GM23338 (cell line): ENCODE data around the gene GNG7. TPM values are rescaled to one million over a fixed set of nuclear protein-coding genes. Genes with fewer than 3 reads are reported as not detected.

Experiments used
- ATAC-seq: fragments of 200-7000 bp; cut with Tn5 transposase; 3 replicates; pipeline ENCODE4 v1.9.1; 2020
- DNase-seq: peaks from one replicate; pipeline ENCODE4 v3.0.0-alpha.2; 2015; ENCODE audit warnings: low spot score
- H2AFZ ChIP-seq: fragments of 200-600 bp; sonication (generic); 2 replicates; pipeline ENCODE4 v1.8.0; 2016; ENCODE audit warnings: antibody characterized with exemption, mild to moderate bottlenecking, moderate library complexity
- H3F3A ChIP-seq: fragments of 200-600 bp; sonication (generic); replicated peaks from 2 replicates; pipeline ENCODE4 v1.8.0; 2017; ENCODE audit warnings: antibody characterized with exemption, mixed run types, low read depth
- H3K27ac ChIP-seq: fragments of 200-600 bp; sonication (generic); 2 replicates; pipeline ENCODE4 v1.6.1; 2016; ENCODE audit warnings: low read depth
- H3K27me3 ChIP-seq: fragments of 200-600 bp; sonication (generic); 2 replicates; pipeline ENCODE4 v1.8.0; 2016; ENCODE audit warnings: mild to moderate bottlenecking, mixed run types, moderate library complexity; ENCODE audit not compliant: insufficient read depth
- H3K36me3 ChIP-seq: fragments of 200-600 bp; sonication (generic); 2 replicates; pipeline ENCODE4 v1.8.0; 2016; ENCODE audit warnings: mild to moderate bottlenecking; ENCODE audit not compliant: insufficient read depth
- H3K4me1 ChIP-seq: fragments of 200-600 bp; sonication (generic); 2 replicates; pipeline ENCODE4 v1.8.0; 2016; ENCODE audit warnings: mild to moderate bottlenecking, moderate library complexity; ENCODE audit not compliant: insufficient read depth
- H3K4me2 ChIP-seq: fragments of 200-600 bp; sonication (generic); 2 replicates; pipeline ENCODE4 v1.7.1; 2017; ENCODE audit warnings: mixed run types
- H3K4me3 ChIP-seq: fragments of 200-600 bp; sonication (generic); 2 replicates; pipeline ENCODE4 v1.6.1; 2016; ENCODE audit warnings: mixed run types
- H3K79me2 ChIP-seq: fragments of 200-600 bp; sonication (generic); replicated peaks from 2 replicates; pipeline ENCODE4 v1.8.0; 2017; ENCODE audit warnings: mild to moderate bottlenecking; ENCODE audit not compliant: insufficient read depth
- H3K9me2 ChIP-seq: fragments of 200-600 bp; sonication (generic); 2 replicates; pipeline ENCODE4 v1.8.0; 2017; ENCODE audit not compliant: insufficient read depth
- H4K20me1 ChIP-seq: fragments of 200-600 bp; sonication (generic); replicated peaks from 2 replicates; pipeline ENCODE4 v1.8.0; 2017; ENCODE audit warnings: mild to moderate bottlenecking; ENCODE audit not compliant: insufficient read depth
- H3K27ac Mint-ChIP-seq: 2 replicates; pipeline ENCODE4 v1.8.0; 2020; ENCODE audit warnings: inconsistent platforms, mild to moderate bottlenecking, moderate library complexity, mixed read lengths
- H3K27me3 Mint-ChIP-seq: 3 replicates; pipeline ENCODE4 v1.8.0; 2022; ENCODE audit warnings: low read depth, mild to moderate bottlenecking, moderate library complexity, mixed read lengths, inconsistent platforms; ENCODE audit not compliant: insufficient read depth, poor library complexity
- H3K36me3 Mint-ChIP-seq: 3 replicates; pipeline ENCODE4 v1.8.0; 2021; ENCODE audit warnings: low read depth, mild to moderate bottlenecking, inconsistent platforms, moderate library complexity, mixed read lengths
- H3K4me1 Mint-ChIP-seq: 3 replicates; pipeline ENCODE4 v1.8.0; 2020; ENCODE audit warnings: mild to moderate bottlenecking, inconsistent platforms, mixed read lengths
- H3K4me3 Mint-ChIP-seq: 3 replicates; pipeline ENCODE4 v1.8.0; 2021; ENCODE audit warnings: moderate library complexity, mild to moderate bottlenecking, inconsistent platforms, mixed read lengths
- H3K9me3 Mint-ChIP-seq: 3 replicates; pipeline ENCODE4 v1.8.0; 2020; ENCODE audit warnings: moderate library complexity, mild to moderate bottlenecking, inconsistent platforms, mixed read lengths
- CREB1 ChIP-seq: fragments of 250-450 bp; sonication (Bioruptor Pico); IDR thresholded peaks from 2 replicates; pipeline ENCODE4 v1.5.0; 2020; ENCODE audit warnings: low read depth, mild to moderate bottlenecking, moderate library complexity
- EZH2 ChIP-seq: fragments of 200-600 bp; sonication (generic); IDR thresholded peaks from one replicate; pipeline ENCODE4 v1.8.0; 2017; ENCODE audit warnings: antibody characterized with exemption, mild to moderate bottlenecking, low read depth; ENCODE audit not compliant: unreplicated experiment
- EZH2phosphoT487 ChIP-seq: fragments of 200-600 bp; sonication (generic); IDR thresholded peaks from one replicate; pipeline ENCODE4 v1.8.1; 2018; ENCODE audit warnings: antibody characterized with exemption; ENCODE audit not compliant: unreplicated experiment
- JUNB ChIP-seq: IDR thresholded peaks from one replicate; pipeline ENCODE4 v1.6.1; 2016; ENCODE audit warnings: antibody characterized with exemption; ENCODE audit not compliant: unreplicated experiment
- NANOG ChIP-seq: IDR thresholded peaks from 2 replicates; pipeline ENCODE4 v1.6.1; 2016; ENCODE audit warnings: antibody characterized with exemption, borderline replicate concordance
- POLR2AphosphoS5 ChIP-seq: IDR thresholded peaks from 2 replicates; pipeline ENCODE4 v1.6.1; 2016; ENCODE audit warnings: antibody characterized with exemption, low read depth
- STAT1 ChIP-seq: IDR thresholded peaks from one replicate; pipeline ENCODE4 v1.6.1; 2016; ENCODE audit warnings: antibody characterized with exemption; ENCODE audit not compliant: unreplicated experiment
- ZNF114 ChIP-seq: fragments of 250-450 bp; sonication (Bioruptor Pico); IDR thresholded peaks from 2 replicates; pipeline ENCODE4 v1.5.0; 2020; ENCODE audit warnings: mild to moderate bottlenecking, moderate library complexity
- ZNF331 ChIP-seq: fragments of 250-450 bp; sonication (Bioruptor Pico); IDR thresholded peaks from 2 replicates; pipeline ENCODE4 v1.5.0; 2020; ENCODE audit warnings: low read depth, mild to moderate bottlenecking, moderate library complexity
- polyA plus RNA-seq: library from polyadenylated mRNA; unstranded; fragments of >200 nt; fragmentation: Nextera tagmentation; extraction: Ambion mirVana; gene quantifications from 2 replicates; pipeline ENCODE4 v1.2.1, GENCODE V29; 2016
- total RNA-seq: library from RNA; depleted of rRNA; stranded (reverse); fragments of >200 nt; shearing (Covaris generic); gene quantifications from 2 replicates; pipeline ENCODE4 v1.2.3, GENCODE V29; 2014
- TF ChIP-seq, protein P1 (sequence below), 2 experiments: fragments of 200-600 bp in 1 of 2; sonication (generic) in 1 of 2; conservative IDR thresholded peaks; 2 replicates each; pipeline versions ENCODE4 v1.5.1 to v1.6.1; 2016 to 2017; ENCODE audit warnings: antibody characterized with exemption in 2 of 2, low read depth in 2 of 2, mild to moderate bottlenecking in 2 of 2, moderate library complexity in 1 of 2
- TF ChIP-seq, protein P2 (sequence below): IDR thresholded peaks from 2 replicates; pipeline ENCODE4 v1.6.1; 2016; ENCODE audit warnings: antibody characterized with exemption
- TF ChIP-seq, protein P3 (sequence below): fragments of 250-450 bp; sonication (Bioruptor Pico); IDR thresholded peaks from 2 replicates; pipeline ENCODE4 v1.5.0; 2020; ENCODE audit warnings: mild to moderate bottlenecking, moderate library complexity
- TF ChIP-seq, protein P4 (sequence below): IDR thresholded peaks from one replicate; pipeline ENCODE4 v1.6.1; 2018; ENCODE audit warnings: antibody characterized with exemption; ENCODE audit not compliant: unreplicated experiment

Gene GNG7
- total and polyA plus RNA-seq, 2 experiments from 2014 or later, result 5.1 to 5.4 TPM

DNA sequence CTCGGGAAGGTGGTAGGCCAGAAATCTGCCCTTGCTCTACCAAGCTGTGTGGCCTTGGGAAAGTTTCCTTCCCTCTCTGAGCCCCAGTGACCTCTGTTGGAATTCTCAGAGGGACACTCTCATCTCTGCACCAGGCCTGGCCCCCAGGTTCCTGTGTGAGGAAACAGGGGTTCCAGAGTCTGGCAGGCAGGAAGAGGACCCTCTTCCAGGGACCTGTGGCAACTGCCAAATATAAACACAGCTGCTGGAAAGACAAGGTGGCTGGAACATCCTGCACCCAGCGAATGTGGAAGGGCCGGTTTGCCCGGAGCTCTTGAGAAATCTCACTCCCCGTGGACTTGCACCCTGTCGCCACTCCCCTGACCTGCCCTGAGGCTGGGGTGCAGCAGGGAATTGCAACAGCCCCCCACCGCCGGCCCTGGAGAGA, 173.8 kb downstream of the GNG7 start:
- Mint-ChIP-seq H3K4me1 (peaks cover 13% of the 10 kb centered on the region), H3K27me3 (peaks cover 3% of the 10 kb centered on the region), H3K9me3 (peaks cover 4% of the 10 kb centered on the region; the same call in 1 of the 3 replicates), H3K36me3 (0 out of 3 replicates have a peak, but pooled peaks cover 3% of the 10 kb centered on the region), H3K4me3 (no peak overlapping the region), H3K27ac (no peak overlapping the region)
- Histone ChIP-seq H3K4me3 (no peak overlapping the region), H2AFZ (no peak overlapping the region), H3K4me1 (peaks cover 12% of the 10 kb centered on the region; the same call in 1 of the 2 replicates), H3K27ac (no peak overlapping the region), H3F3A (peaks cover 16% of the 10 kb centered on the region), H3K27me3 (no peaks in the 10 kb centered on the region), H3K4me2 (no peak overlapping the region), H3K36me3 (0 out of 2 replicates have a peak, but pooled peaks cover 4% of the 10 kb centered on the region), H4K20me1 (no peaks in the 10 kb centered on the region), H3K9me2 (no peaks in the 10 kb centered on the region), H3K79me2 (no peaks in the 10 kb centered on the region)
- no peak for DNase-seq
- no peak for TF ChIP-seq CREB1 (CRISPR knock-in tag)
- no peak for TF ChIP-seq JUNB
- TF ChIP-seq, protein P1, sequence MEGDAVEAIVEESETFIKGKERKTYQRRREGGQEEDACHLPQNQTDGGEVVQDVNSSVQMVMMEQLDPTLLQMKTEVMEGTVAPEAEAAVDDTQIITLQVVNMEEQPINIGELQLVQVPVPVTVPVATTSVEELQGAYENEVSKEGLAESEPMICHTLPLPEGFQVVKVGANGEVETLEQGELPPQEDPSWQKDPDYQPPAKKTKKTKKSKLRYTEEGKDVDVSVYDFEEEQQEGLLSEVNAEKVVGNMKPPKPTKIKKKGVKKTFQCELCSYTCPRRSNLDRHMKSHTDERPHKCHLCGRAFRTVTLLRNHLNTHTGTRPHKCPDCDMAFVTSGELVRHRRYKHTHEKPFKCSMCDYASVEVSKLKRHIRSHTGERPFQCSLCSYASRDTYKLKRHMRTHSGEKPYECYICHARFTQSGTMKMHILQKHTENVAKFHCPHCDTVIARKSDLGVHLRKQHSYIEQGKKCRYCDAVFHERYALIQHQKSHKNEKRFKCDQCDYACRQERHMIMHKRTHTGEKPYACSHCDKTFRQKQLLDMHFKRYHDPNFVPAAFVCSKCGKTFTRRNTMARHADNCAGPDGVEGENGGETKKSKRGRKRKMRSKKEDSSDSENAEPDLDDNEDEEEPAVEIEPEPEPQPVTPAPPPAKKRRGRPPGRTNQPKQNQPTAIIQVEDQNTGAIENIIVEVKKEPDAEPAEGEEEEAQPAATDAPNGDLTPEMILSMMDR (conservative IDR thresholded peaks at IDR 0.05; ENCODE audit: low read depth in 2 of 2), result no peak
- TF ChIP-seq NANOG, result no peak
- no peak for TF ChIP-seq ZNF114 (CRISPR knock-in tag)
- no peak for TF ChIP-seq EZH2phosphoT487
- no peak for TF ChIP-seq ZNF331 (CRISPR knock-in tag)
- no peak for TF ChIP-seq EZH2
- TF ChIP-seq, protein P2, sequence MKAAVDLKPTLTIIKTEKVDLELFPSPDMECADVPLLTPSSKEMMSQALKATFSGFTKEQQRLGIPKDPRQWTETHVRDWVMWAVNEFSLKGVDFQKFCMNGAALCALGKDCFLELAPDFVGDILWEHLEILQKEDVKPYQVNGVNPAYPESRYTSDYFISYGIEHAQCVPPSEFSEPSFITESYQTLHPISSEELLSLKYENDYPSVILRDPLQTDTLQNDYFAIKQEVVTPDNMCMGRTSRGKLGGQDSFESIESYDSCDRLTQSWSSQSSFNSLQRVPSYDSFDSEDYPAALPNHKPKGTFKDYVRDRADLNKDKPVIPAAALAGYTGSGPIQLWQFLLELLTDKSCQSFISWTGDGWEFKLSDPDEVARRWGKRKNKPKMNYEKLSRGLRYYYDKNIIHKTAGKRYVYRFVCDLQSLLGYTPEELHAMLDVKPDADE, result no peak
- TF ChIP-seq, protein P3, sequence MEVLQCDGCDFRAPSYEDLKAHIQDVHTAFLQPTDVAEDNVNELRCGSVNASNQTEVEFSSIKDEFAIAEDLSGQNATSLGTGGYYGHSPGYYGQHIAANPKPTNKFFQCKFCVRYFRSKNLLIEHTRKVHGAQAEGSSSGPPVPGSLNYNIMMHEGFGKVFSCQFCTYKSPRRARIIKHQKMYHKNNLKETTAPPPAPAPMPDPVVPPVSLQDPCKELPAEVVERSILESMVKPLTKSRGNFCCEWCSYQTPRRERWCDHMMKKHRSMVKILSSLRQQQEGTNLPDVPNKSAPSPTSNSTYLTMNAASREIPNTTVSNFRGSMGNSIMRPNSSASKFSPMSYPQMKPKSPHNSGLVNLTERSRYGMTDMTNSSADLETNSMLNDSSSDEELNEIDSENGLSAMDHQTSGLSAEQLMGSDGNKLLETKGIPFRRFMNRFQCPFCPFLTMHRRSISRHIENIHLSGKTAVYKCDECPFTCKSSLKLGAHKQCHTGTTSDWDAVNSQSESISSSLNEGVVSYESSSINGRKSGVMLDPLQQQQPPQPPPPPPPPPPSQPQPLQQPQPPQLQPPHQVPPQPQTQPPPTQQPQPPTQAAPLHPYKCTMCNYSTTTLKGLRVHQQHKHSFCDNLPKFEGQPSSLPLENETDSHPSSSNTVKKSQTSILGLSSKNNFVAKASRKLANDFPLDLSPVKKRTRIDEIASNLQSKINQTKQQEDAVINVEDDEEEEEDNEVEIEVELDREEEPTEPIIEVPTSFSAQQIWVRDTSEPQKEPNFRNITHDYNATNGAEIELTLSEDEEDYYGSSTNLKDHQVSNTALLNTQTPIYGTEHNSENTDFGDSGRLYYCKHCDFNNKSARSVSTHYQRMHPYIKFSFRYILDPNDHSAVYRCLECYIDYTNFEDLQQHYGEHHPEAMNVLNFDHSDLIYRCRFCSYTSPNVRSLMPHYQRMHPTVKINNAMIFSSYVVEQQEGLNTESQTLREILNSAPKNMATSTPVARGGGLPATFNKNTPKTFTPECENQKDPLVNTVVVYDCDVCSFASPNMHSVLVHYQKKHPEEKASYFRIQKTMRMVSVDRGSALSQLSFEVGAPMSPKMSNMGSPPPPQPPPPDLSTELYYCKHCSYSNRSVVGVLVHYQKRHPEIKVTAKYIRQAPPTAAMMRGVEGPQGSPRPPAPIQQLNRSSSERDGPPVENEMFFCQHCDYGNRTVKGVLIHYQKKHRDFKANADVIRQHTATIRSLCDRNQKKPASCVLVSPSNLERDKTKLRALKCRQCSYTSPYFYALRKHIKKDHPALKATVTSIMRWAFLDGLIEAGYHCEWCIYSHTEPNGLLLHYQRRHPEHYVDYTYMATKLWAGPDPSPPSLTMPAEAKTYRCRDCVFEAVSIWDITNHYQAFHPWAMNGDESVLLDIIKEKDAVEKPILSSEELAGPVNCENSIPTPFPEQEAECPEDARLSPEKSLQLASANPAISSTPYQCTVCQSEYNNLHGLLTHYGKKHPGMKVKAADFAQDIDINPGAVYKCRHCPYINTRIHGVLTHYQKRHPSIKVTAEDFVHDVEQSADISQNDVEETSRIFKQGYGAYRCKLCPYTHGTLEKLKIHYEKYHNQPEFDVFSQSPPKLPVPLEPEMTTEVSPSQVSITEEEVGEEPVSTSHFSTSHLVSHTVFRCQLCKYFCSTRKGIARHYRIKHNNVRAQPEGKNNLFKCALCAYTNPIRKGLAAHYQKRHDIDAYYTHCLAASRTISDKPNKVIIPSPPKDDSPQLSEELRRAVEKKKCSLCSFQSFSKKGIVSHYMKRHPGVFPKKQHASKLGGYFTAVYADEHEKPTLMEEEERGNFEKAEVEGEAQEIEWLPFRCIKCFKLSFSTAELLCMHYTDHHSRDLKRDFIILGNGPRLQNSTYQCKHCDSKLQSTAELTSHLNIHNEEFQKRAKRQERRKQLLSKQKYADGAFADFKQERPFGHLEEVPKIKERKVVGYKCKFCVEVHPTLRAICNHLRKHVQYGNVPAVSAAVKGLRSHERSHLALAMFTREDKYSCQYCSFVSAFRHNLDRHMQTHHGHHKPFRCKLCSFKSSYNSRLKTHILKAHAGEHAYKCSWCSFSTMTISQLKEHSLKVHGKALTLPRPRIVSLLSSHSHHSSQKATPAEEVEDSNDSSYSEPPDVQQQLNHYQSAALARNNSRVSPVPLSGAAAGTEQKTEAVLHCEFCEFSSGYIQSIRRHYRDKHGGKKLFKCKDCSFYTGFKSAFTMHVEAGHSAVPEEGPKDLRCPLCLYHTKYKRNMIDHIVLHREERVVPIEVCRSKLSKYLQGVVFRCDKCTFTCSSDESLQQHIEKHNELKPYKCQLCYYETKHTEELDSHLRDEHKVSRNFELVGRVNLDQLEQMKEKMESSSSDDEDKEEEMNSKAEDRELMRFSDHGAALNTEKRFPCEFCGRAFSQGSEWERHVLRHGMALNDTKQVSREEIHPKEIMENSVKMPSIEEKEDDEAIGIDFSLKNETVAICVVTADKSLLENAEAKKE (CRISPR knock-in tag), result no peak
- TF ChIP-seq, protein P4, sequence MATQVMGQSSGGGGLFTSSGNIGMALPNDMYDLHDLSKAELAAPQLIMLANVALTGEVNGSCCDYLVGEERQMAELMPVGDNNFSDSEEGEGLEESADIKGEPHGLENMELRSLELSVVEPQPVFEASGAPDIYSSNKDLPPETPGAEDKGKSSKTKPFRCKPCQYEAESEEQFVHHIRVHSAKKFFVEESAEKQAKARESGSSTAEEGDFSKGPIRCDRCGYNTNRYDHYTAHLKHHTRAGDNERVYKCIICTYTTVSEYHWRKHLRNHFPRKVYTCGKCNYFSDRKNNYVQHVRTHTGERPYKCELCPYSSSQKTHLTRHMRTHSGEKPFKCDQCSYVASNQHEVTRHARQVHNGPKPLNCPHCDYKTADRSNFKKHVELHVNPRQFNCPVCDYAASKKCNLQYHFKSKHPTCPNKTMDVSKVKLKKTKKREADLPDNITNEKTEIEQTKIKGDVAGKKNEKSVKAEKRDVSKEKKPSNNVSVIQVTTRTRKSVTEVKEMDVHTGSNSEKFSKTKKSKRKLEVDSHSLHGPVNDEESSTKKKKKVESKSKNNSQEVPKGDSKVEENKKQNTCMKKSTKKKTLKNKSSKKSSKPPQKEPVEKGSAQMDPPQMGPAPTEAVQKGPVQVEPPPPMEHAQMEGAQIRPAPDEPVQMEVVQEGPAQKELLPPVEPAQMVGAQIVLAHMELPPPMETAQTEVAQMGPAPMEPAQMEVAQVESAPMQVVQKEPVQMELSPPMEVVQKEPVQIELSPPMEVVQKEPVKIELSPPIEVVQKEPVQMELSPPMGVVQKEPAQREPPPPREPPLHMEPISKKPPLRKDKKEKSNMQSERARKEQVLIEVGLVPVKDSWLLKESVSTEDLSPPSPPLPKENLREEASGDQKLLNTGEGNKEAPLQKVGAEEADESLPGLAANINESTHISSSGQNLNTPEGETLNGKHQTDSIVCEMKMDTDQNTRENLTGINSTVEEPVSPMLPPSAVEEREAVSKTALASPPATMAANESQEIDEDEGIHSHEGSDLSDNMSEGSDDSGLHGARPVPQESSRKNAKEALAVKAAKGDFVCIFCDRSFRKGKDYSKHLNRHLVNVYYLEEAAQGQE, result no peak
- TF ChIP-seq POLR2AphosphoS5, result no peak
- no peak for TF ChIP-seq STAT1
- ATAC-seq, result no peak
